HepG2 (cell line): ENCODE data around the gene RIF1. TPM values are rescaled to one million over a fixed set of nuclear protein-coding genes. Genes with fewer than 3 reads are reported as not detected.

ENCODE experiments used
- ATAC-seq: fragments of 200-7000 bp; cut with Tn5 transposase; 3 replicates; pipeline ENCODE4 v1.9.1; 2020; ENCODE audit warnings: mild to moderate bottlenecking, moderate library complexity
- BruUV-seq: library from RNA; stranded (reverse); fragments of 400-500 nt; replicated peaks from 2 replicates; lab custom pipeline; 2021; lab: Mats Ljungman, UMichigan
- CTCF ChIA-PET: fragments of 300-600 bp; formaldehyde crosslinking; extraction: SDS; loops from one replicate; lab custom pipeline; 2021; ENCODE audit warnings: low total read pairs, inconsistent platforms, low intra/inter-chr PET ratio; lab: Yijun Ruan, JAX
- POLR2A ChIA-PET: fragments of 350-600 bp; sonication (Branson Sonifier 250); formaldehyde crosslinking; loops from one replicate; lab custom pipeline; 2020; ENCODE audit warnings: antibody characterized with exemption, inconsistent platforms; lab: Yijun Ruan, JAX
- DNase-seq: peaks from one replicate; pipeline ENCODE4 v3.0.0-alpha.2; 2015; ENCODE audit warnings: low spot score
- FAIRE-seq: peaks from 3 replicates; lab custom pipeline; 2011; peaks lifted over from hg19 to GRCh38; lab: Jason Lieb, UNC
- H2AFZ ChIP-seq: one replicate; pipeline ENCODE4 v1.6.1; 2011; ENCODE audit warnings: low read length, inconsistent platforms
- H3K27ac ChIP-seq: fragments of 300-600 bp; 3 replicates; pipeline ENCODE4 v1.8.0; 2011; ENCODE audit warnings: mixed run types, mild to moderate bottlenecking, mixed read lengths, low read length, inconsistent platforms; ENCODE audit not compliant: insufficient read depth; ENCODE audit errors: extremely low read length
- H3K27me3 ChIP-seq, 2 experiments: fragments of 200-600 bp in 1 of 2; 2 replicates in 1 of 2; 3 replicates in 1 of 2; pipeline versions ENCODE4 v1.6.0 to v1.8.0; 2011; ENCODE audit warnings: low read length in 2 of 2, mild to moderate bottlenecking in 2 of 2, moderate library complexity in 2 of 2, inconsistent platforms in 1 of 2; ENCODE audit not compliant: insufficient read depth in 2 of 2, control insufficient read depth in 1 of 2
- H3K36me3 ChIP-seq, 2 experiments: fragments of 200-600 bp in 1 of 2; replicated peaks in 1 of 2; 2 replicates in 1 of 2; 3 replicates in 1 of 2; pipeline versions ENCODE4 v1.5.1 to v1.8.0; 2011; ENCODE audit warnings: low read length in 2 of 2, inconsistent platforms in 1 of 2; ENCODE audit not compliant: insufficient read depth in 2 of 2, control insufficient read depth in 1 of 2
- H3K4me1 ChIP-seq: 2 replicates; pipeline ENCODE4 v1.5.1; 2012; ENCODE audit warnings: low read length, inconsistent platforms; ENCODE audit not compliant: insufficient read depth
- H3K4me2 ChIP-seq: 2 replicates; pipeline ENCODE4 v1.6.0; 2011; ENCODE audit warnings: low read depth, low read length, inconsistent platforms
- H3K4me3 ChIP-seq, 3 experiments: fragments of 200-600 bp in 1 of 3; sonication (generic), shearing (Covaris generic) in 1 of 3; replicated peaks in 1 of 3; 2 replicates each; pipeline ENCODE4 v1.5.1; 2011 to 2016; ENCODE audit warnings: low read length in 3 of 3, inconsistent platforms in 2 of 3, low read depth in 2 of 3, mild to moderate bottlenecking in 2 of 3, control low read depth in 1 of 3, mixed read lengths in 1 of 3; ENCODE audit not compliant: insufficient read depth in 1 of 3
- H3K79me2 ChIP-seq: one replicate; pipeline ENCODE4 v1.6.1; 2011; ENCODE audit warnings: low read length, inconsistent platforms; ENCODE audit not compliant: insufficient read depth
- H3K9ac ChIP-seq: 2 replicates; pipeline ENCODE4 v1.6.0; 2011; ENCODE audit warnings: mild to moderate bottlenecking, low read depth, low read length, inconsistent platforms; ENCODE audit not compliant: insufficient read depth
- H3K9me3 ChIP-seq: 2 replicates; pipeline ENCODE4 v1.5.1; 2012; ENCODE audit warnings: mild to moderate bottlenecking, low read length
- H4K20me1 ChIP-seq: 2 replicates; pipeline ENCODE4 v1.6.0; 2011; ENCODE audit warnings: inconsistent platforms, mild to moderate bottlenecking, low read length, moderate library complexity; ENCODE audit not compliant: insufficient read depth
- ATAD3A ChIP-seq: sonication (generic); formaldehyde crosslinking; IDR thresholded peaks from 2 replicates; pipeline ENCODE4 v1.4.0; 2020; ENCODE audit warnings: missing genetic modification reagents
- GABPA ChIP-seq, 2 experiments: IDR thresholded peaks; 2 replicates each; pipeline ENCODE4 v1.6.1; 2011 to 2016; ENCODE audit warnings: low read depth in 2 of 2, low read length in 1 of 2, missing biosample characterization in 1 of 2, missing genetic modification characterization in 1 of 2
- HOMEZ ChIP-seq: IDR thresholded peaks from 2 replicates; pipeline ENCODE4 v1.6.1; 2016; ENCODE audit warnings: low read depth
- JUN ChIP-seq: sonication (generic); formaldehyde crosslinking; IDR thresholded peaks from 2 replicates; pipeline ENCODE4 v1.4.0; 2020; ENCODE audit warnings: mild to moderate bottlenecking, missing genetic modification reagents
- SALL1 ChIP-seq: sonication (generic); formaldehyde crosslinking; IDR thresholded peaks from 2 replicates; pipeline ENCODE4 v1.8.0; 2022; ENCODE audit warnings: mild to moderate bottlenecking, missing genetic modification reagents
- SIN3A ChIP-seq: IDR thresholded peaks from 2 replicates; pipeline ENCODE4 v1.6.1; 2011; ENCODE audit warnings: low read depth, mild to moderate bottlenecking, control low read depth, low read length, borderline replicate concordance
- TCF7L2 ChIP-seq: IDR thresholded peaks from 2 replicates; pipeline ENCODE4 v1.6.1; 2011; ENCODE audit warnings: mild to moderate bottlenecking, low read depth, low read length, moderate library complexity
- ZBTB43 ChIP-seq: sonication (generic); formaldehyde crosslinking; conservative IDR thresholded peaks from 2 replicates; pipeline ENCODE4 v1.4.0; 2020; ENCODE audit warnings: missing genetic modification reagents
- ZNF569 ChIP-seq: sonication (generic); formaldehyde crosslinking; IDR thresholded peaks from 2 replicates; pipeline ENCODE4 v1.5.0; 2020; ENCODE audit warnings: mild to moderate bottlenecking, missing genetic modification reagents, moderate library complexity, borderline replicate concordance
- ZNF713 ChIP-seq: sonication (generic); formaldehyde crosslinking; IDR thresholded peaks from 2 replicates; pipeline ENCODE4 v1.4.0; 2020; ENCODE audit warnings: mild to moderate bottlenecking, missing genetic modification reagents
- ZNF790 ChIP-seq: sonication (generic); formaldehyde crosslinking; IDR thresholded peaks from 2 replicates; pipeline ENCODE4 v1.8.0; 2022; ENCODE audit warnings: missing genetic modification reagents, mild to moderate bottlenecking, borderline replicate concordance
- WGBS: methylation state at CpG from one replicate; pipeline ENCODE4 v1.1.6; 2017; ENCODE audit warnings: low lambda C conversion rate; 5-methylcytosine and 5-hydroxymethylcytosine counted together
- in situ Hi-C: cut with HindIII; loops from 2 replicates; pipeline ENCODE4 v1.10.0; 2017; ENCODE audit warnings: low pct_unique_long_range_greater_than_20kb; ENCODE audit not compliant: extremely low pct_ligation_motif_present
- intact Hi-C: fragments of 100-400 bp; cut with micrococcal nuclease; formaldehyde crosslinking; loops from one replicate; pipeline ENCODE4 v1.10.0; 2022; ENCODE audit not compliant: unreplicated experiment
- polyA plus RNA-seq, 8 experiments: library from polyadenylated mRNA; depleted of rRNA in 3 of 8; stranded (reverse) in 7 of 8; unstranded in 1 of 8; fragments of >200 nt; fragmentation: Illumina TruSeq in 4 of 8; extraction: Trizol in 4 of 8; gene quantifications; 2 replicates each; pipeline versions ENCODE4 v1.2.1 to v1.2.3, GENCODE V29; 2011 to 2016; ENCODE audit warnings: low read depth in 4 of 8, missing spikeins in 1 of 8, mixed read lengths in 1 of 8; ENCODE audit not compliant: insufficient read depth in 1 of 8
- total RNA-seq, 5 experiments: library from RNA; depleted of rRNA; stranded (reverse); fragments of >200 nt; fragmentation: Illumina TruSeq; extraction: Trizol; gene quantifications; 2 replicates each; pipeline ENCODE4 v1.2.3, GENCODE V29; 2016; ENCODE audit warnings: low read depth in 1 of 5

The RIF1 gene
- total and polyA plus RNA-seq, 2 of the 13 experiments (the other 11 are each of a cell fraction or from before 2014, with no cell fraction given), result 12.1 to 73.6 TPM

- no peak overlapping the region for H3K4me3 ChIP-seq
- no peaks in the 10 kb centered on the region for H4K20me1 ChIP-seq
- H3K27ac ChIP-seq, result no peak overlapping the region
- FAIRE-seq, result no peak
- H3K79me2 ChIP-seq, result no peaks in the 10 kb centered on the region
- no peak overlapping the region for H3K9ac ChIP-seq
- H2AFZ ChIP-seq, result no peak overlapping the region
- WGBS, result 92% methylated on average over 3 of the region's 3 CpGs
- no peak overlapping the region for H3K4me2 ChIP-seq
- no peaks in the 10 kb centered on the region for H3K27me3 ChIP-seq
- no peaks in the 10 kb centered on the region for H3K4me1 ChIP-seq
- H3K9me3 ChIP-seq, result no peaks in the 10 kb centered on the region
- POLR2A ChIA-PET, result no interaction called here
- in situ Hi-C loops (no loop called here), intact Hi-C loops (no loop called here)
- no peaks in the 10 kb centered on the region for H3K36me3 ChIP-seq
- no peak for DNase-seq
- BruUV-seq, result no TSS peak
- CTCF ChIA-PET, result no interaction called here
- no peak for ATAC-seq
- no peak for TF ChIP-seq HOMEZ (CRISPR knock-in tag)
- TF ChIP-seq ZNF790, result no peak
- no peak for TF ChIP-seq GABPA (IDR thresholded peaks at IDR 0.05; ENCODE audit: low read depth, low read length)
- TF ChIP-seq GABPA (CRISPR knock-in tag; IDR thresholded peaks at IDR 0.05; ENCODE audit: low read depth), result no peak
- no peak for TF ChIP-seq SALL1 (CRISPR knock-in tag)
- TF ChIP-seq TCF7L2, result no peak
- no peak for TF ChIP-seq ZNF569
- TF ChIP-seq SIN3A, result no peak
- no peak for TF ChIP-seq ATAD3A (CRISPR knock-in tag)
- no peak for TF ChIP-seq ZBTB43 (CRISPR knock-in tag)
- TF ChIP-seq JUN (CRISPR knock-in tag), result no peak
- TF ChIP-seq ZNF713 (CRISPR knock-in tag), result no peak
These were observed 109.1 kb downstream of the RIF1 start for GRCh38 chr2:151518802-151519201.
